Coronary artery (tissue), 2 donors: ENCODE results near the gene DAB1.

Source experiments
- DNase-seq: peaks from one replicate; pipeline ENCODE4 v3.0.0-alpha.2; 2017; ENCODE audit warnings: low spot score
- H3K27ac ChIP-seq, 2 donors: fragments of 200-600 bp; sonication (generic); one replicate each; pipeline ENCODE4 v1.5.1; 2016 to 2019
- H3K4me3 ChIP-seq: fragments of 200-600 bp; sonication (generic); 2 replicates; pipeline ENCODE4 v1.5.1; 2016; ENCODE audit warnings: mild to moderate bottlenecking, moderate library complexity
- CTCF ChIP-seq: fragments of 200-600 bp; sonication (generic); IDR thresholded peaks from one replicate; pipeline ENCODE4 v1.5.1; 2019; ENCODE audit warnings: antibody characterized with exemption

The DAB1 gene

GRCh38 chr1:57258557-57259325 is 165.1 kb downstream of the DAB1 start:
- no peak for TF ChIP-seq CTCF
- DNase-seq: no peak
- no peak overlapping the region for H3K27ac ChIP-seq
- no peak overlapping the region for H3K4me3 ChIP-seq

GRCh38 chr1:57255945-57256344 is 167.9 kb downstream of the DAB1 start:
- H3K27ac ChIP-seq: no peak overlapping the region
- DNase-seq: no peak
- TF ChIP-seq CTCF: no peak
- H3K4me3 ChIP-seq: no peak overlapping the region

- no peak for DNase-seq
- Histone ChIP-seq H3K4me3 (no peak overlapping the region), H3K27ac (no peak overlapping the region)
- TF ChIP-seq CTCF: no peak
These were observed 169.8 kb downstream of the DAB1 start for GRCh38 chr1:57254022-57254421.

- H3K4me3 ChIP-seq: no peak overlapping the region
- no peak for TF ChIP-seq CTCF
- no peak for DNase-seq
- no peak overlapping the region for H3K27ac ChIP-seq
These were observed 171.1 kb downstream of the DAB1 start for GRCh38 chr1:57252597-57253294.

- Histone ChIP-seq H3K27ac (no peak overlapping the region), H3K4me3 (no peak overlapping the region)
- DNase-seq: no peak
- TF ChIP-seq CTCF: no peak
These were observed 173.8 kb downstream of the DAB1 start for GRCh38 chr1:57250021-57250420.

GRCh38 chr1:57249511-57249910 is 174.3 kb downstream of the DAB1 start:
- Histone ChIP-seq H3K27ac (no peak overlapping the region), H3K4me3 (no peak overlapping the region)
- TF ChIP-seq CTCF: no peak
- no peak for DNase-seq

- Histone ChIP-seq H3K27ac (no peak overlapping the region), H3K4me3 (no peak overlapping the region)
- DNase-seq: no peak
- TF ChIP-seq CTCF: no peak
These were observed 175.0 kb downstream of the DAB1 start for GRCh38 chr1:57248830-57249229.
